ENCODE measurements around the gene CACNG6. TPM values are rescaled to one million over a fixed set of nuclear protein-coding genes. Genes with fewer than 3 reads are reported as not detected.

Gene CACNG6
- polyA plus RNA-seq, 6 donors from 2014 or later, result not detected

GRCh38 chr19:54041969-54042606 is 50.7 kb downstream of the CACNG6 start:
- Mint-ChIP-seq H3K27me3 (peaks cover 20 to 42% (median 30%) of the 10 kb centered on the region in 3 donors), H3K27ac (no peak overlapping the region), H3K9me3 (peaks cover 0 to 5% (median 0%) of the 10 kb centered on the region in 7 donors), H3K4me1 (no peaks in the 10 kb centered on the region), H3K4me3 (no peak overlapping the region), H3K36me3 (no peaks in the 10 kb centered on the region)
- DNase-seq (no peak), ATAC-seq (ENCODE audit: low read depth in 2 of 2) (no peak)

- no peak overlapping the region for H3K4me3 Mint-ChIP-seq
- peaks cover 0 to 5% (median 0%) of the 10 kb centered on the region in 7 donors for H3K9me3 Mint-ChIP-seq
- H3K27me3 Mint-ChIP-seq, result peaks cover 20 to 42% (median 30%) of the 10 kb centered on the region in 3 donors
- ATAC-seq (ENCODE audit: low read depth in 2 of 2) (no peak), DNase-seq (no peak)
- H3K27ac Mint-ChIP-seq, result no peak overlapping the region
- no peaks in the 10 kb centered on the region for H3K36me3 Mint-ChIP-seq
- H3K4me1 Mint-ChIP-seq, result no peaks in the 10 kb centered on the region
Observed at GRCh38 chr19:54042989-54043388, 51.6 kb downstream of the CACNG6 start.

- DNase-seq, result no peak
- Mint-ChIP-seq H3K4me1 (no peaks in the 10 kb centered on the region), H3K27me3 (peaks cover 24 to 40% (median 30%) of the 10 kb centered on the region in 3 donors), H3K4me3 (no peak overlapping the region), H3K36me3 (no peaks in the 10 kb centered on the region), H3K27ac (no peak overlapping the region), H3K9me3 (peaks cover 0 to 7% (median 6%) of the 10 kb centered on the region in 7 donors)
- ATAC-seq (ENCODE audit: low read depth in 2 of 2), result no peak
Observed at GRCh38 chr19:54045771-54046170, 54.3 kb downstream of the CACNG6 start.

- Mint-ChIP-seq H3K4me1 (no peaks in the 10 kb centered on the region), H3K9me3 (peaks cover 0 to 7% (median 7%) of the 10 kb centered on the region in 7 donors), H3K27ac (no peak overlapping the region), H3K27me3 (peaks cover 20 to 31% (median 24%) of the 10 kb centered on the region in 3 donors), H3K36me3 (no peaks in the 10 kb centered on the region), H3K4me3 (no peak overlapping the region)
- DNase-seq (no peak), ATAC-seq (ENCODE audit: low read depth in 2 of 2) (no peak)
Observed at GRCh38 chr19:54047616-54048015, 56.2 kb downstream of the CACNG6 start.

Other genes starting within 250 kb of the CACNG6 start
- gene NLRP12, start 167.3 kb upstream of the CACNG6 start, polyA plus RNA-seq (ENCODE audit: low read depth in 6 of 6), result under 1 TPM in 5 of 6 donors, not detected in 1; 0.06 to 0.13 (median 0.11) TPM
- gene MYADM, start 123.8 kb upstream of the CACNG6 start, polyA plus RNA-seq (ENCODE audit: low read depth in 6 of 6), result 10 to 100 TPM; 13.8 to 56.4 (median 34.9) TPM
- gene PRKCG, start 109.4 kb upstream of the CACNG6 start, polyA plus RNA-seq (ENCODE audit: low read depth in 6 of 6), result under 1 TPM in 2 of 6 donors, not detected in 4; 0.31 to 0.35 TPM
- not detected for gene CACNG7, start 82.4 kb upstream of the CACNG6 start, polyA plus RNA-seq (ENCODE audit: low read depth in 6 of 6)
- not detected for gene CACNG8, start 28.7 kb upstream of the CACNG6 start, polyA plus RNA-seq (ENCODE audit: low read depth in 6 of 6)
- gene VSTM1, start 72.3 kb downstream of the CACNG6 start, polyA plus RNA-seq (ENCODE audit: low read depth in 6 of 6), result under 1 TPM in 1 of 6 donors, not detected in 5; 0.89 TPM
- not detected for gene TARM1, start 89.7 kb downstream of the CACNG6 start, polyA plus RNA-seq (ENCODE audit: low read depth in 6 of 6)
- under 1 TPM in 1 of 6 donors, not detected in 5; 0.73 TPM for gene OSCAR, start 109.2 kb downstream of the CACNG6 start, polyA plus RNA-seq (ENCODE audit: low read depth in 6 of 6)
- gene NDUFA3, start 111.2 kb downstream of the CACNG6 start, polyA plus RNA-seq (ENCODE audit: low read depth in 6 of 6), result 100 to 1,000 TPM; 288 to 486 (median 357) TPM
- 10 to 100 TPM in 2 of 6 donors, 1 to 10 TPM in 4; 7.2 to 11.6 (median 9.2) TPM for gene TFPT, start 124.0 kb downstream of the CACNG6 start, polyA plus RNA-seq (ENCODE audit: low read depth in 6 of 6)
- 10 to 100 TPM; 59.3 to 83.7 (median 62.6) TPM for gene PRPF31, start 124.1 kb downstream of the CACNG6 start, polyA plus RNA-seq (ENCODE audit: low read depth in 6 of 6)
- 10 to 100 TPM in 1 of 6 donors, 1 to 10 TPM in 5; 2.7 to 12.9 (median 6.9) TPM for gene CNOT3, start 146.1 kb downstream of the CACNG6 start, polyA plus RNA-seq (ENCODE audit: low read depth in 6 of 6)
- gene LENG1, start 168.1 kb downstream of the CACNG6 start, polyA plus RNA-seq (ENCODE audit: low read depth in 6 of 6), result 10 to 100 TPM in 5 of 6 donors, 1 to 10 TPM in 1; 9.3 to 15.3 (median 12.0) TPM
- gene TMC4, start 181.5 kb downstream of the CACNG6 start, polyA plus RNA-seq (ENCODE audit: low read depth in 6 of 6), result not detected
- 10 to 100 TPM in 4 of 6 donors, 1 to 10 TPM in 2; 7.0 to 13.5 (median 11.3) TPM for gene MBOAT7, start 197.9 kb downstream of the CACNG6 start, polyA plus RNA-seq (ENCODE audit: low read depth in 6 of 6)
- gene TSEN34, start 199.7 kb downstream of the CACNG6 start, polyA plus RNA-seq (ENCODE audit: low read depth in 6 of 6), result 10 to 100 TPM; 22.3 to 40.0 (median 32.1) TPM
- 1,000 to 10,000 TPM in 3 of 6 donors, 100 to 1,000 TPM in 3; 849 to 1,278 (median 1,006) TPM for gene RPS9, start 209.2 kb downstream of the CACNG6 start, polyA plus RNA-seq (ENCODE audit: low read depth in 6 of 6)
- 1 to 10 TPM in 1 of 6 donors, under 1 TPM in 5; 0.29 to 4.6 (median 0.39) TPM for gene LILRB3, start 231.4 kb downstream of the CACNG6 start, polyA plus RNA-seq (ENCODE audit: low read depth in 6 of 6)